CD4-positive, alpha-beta T cell treated with Interleukin-6 at 100 ng/mL for 8 hours (primary cell): Measurements from ENCODE around the gene VIPR2.
"Not testable (repeated sequence)": the region's sequence is repeated elsewhere in the genome, so short reads cannot be mapped to it uniquely, and the experiment has no call there.

ENCODE experiments used
- DNase-seq: peaks from one replicate; pipeline ENCODE4 v3.0.0-alpha.2; 2020; ENCODE audit warnings: mixed read lengths, low spot score

The VIPR2 gene

GRCh38 chr7:158988302-158988862, 156.3 kb downstream of the VIPR2 start:
- DNase-seq = no peak

GRCh38 chr7:158987691-158988090, 157.0 kb downstream of the VIPR2 start:
- no peak for DNase-seq

- DNase-seq = no peak
These were observed 159.1 kb downstream of the VIPR2 start for GRCh38 chr7:158985583-158985982.

- not testable (repeated sequence) for DNase-seq
These were observed 160.7 kb downstream of the VIPR2 start for GRCh38 chr7:158984007-158984406.

- DNase-seq = not testable (repeated sequence)
These were observed 162.6 kb downstream of the VIPR2 start for GRCh38 chr7:158982080-158982479.

GRCh38 chr7:158979635-158980351, 164.9 kb downstream of the VIPR2 start:
- no peak for DNase-seq

- DNase-seq = no peak
These were observed 165.6 kb downstream of the VIPR2 start for GRCh38 chr7:158979023-158979529.
